OCI-LY7 (cell line): Measurements from ENCODE around the gene GRIN2D.

ENCODE experiments used
- EZH2phosphoT487 ChIP-seq: fragments of 200-600 bp; sonication (generic); IDR thresholded peaks from 2 replicates; pipeline ENCODE4 v1.6.1; 2018; ENCODE audit warnings: low read depth, borderline replicate concordance, mild to moderate bottlenecking, mixed run types, antibody characterized with exemption, low read length, moderate library complexity, mixed read lengths
- TF ChIP-seq, protein P1 (sequence below): fragments of 200-600 bp; sonication (generic); conservative IDR thresholded peaks from 2 replicates; pipeline ENCODE4 v1.5.1; 2014; ENCODE audit warnings: mild to moderate bottlenecking, antibody characterized with exemption, low read length, moderate library complexity, mixed read lengths

DNA sequence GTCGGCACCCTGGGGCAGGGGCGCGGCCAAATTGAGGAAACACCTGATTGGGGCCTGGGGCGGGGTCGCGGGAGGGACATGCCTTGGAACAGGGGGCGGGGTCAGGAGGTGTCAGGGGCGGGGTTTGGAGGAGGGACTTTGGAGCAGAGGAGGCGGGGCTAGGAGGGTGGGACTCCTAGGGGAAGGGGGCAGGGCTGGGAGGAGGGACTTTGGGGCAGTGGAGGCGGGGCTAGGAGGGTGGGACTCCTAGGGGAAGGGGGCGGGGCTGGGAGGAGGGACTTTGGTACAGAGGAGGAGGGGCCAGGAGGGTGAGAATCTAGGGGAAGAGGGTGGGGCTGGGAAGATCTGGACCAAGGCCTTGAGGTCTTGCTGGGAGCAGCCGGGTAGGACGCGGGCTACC, 21.9 kb downstream of the GRIN2D start:
- TF ChIP-seq, protein P1, sequence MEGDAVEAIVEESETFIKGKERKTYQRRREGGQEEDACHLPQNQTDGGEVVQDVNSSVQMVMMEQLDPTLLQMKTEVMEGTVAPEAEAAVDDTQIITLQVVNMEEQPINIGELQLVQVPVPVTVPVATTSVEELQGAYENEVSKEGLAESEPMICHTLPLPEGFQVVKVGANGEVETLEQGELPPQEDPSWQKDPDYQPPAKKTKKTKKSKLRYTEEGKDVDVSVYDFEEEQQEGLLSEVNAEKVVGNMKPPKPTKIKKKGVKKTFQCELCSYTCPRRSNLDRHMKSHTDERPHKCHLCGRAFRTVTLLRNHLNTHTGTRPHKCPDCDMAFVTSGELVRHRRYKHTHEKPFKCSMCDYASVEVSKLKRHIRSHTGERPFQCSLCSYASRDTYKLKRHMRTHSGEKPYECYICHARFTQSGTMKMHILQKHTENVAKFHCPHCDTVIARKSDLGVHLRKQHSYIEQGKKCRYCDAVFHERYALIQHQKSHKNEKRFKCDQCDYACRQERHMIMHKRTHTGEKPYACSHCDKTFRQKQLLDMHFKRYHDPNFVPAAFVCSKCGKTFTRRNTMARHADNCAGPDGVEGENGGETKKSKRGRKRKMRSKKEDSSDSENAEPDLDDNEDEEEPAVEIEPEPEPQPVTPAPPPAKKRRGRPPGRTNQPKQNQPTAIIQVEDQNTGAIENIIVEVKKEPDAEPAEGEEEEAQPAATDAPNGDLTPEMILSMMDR: no peak
- TF ChIP-seq EZH2phosphoT487: no peak
